ENCODE results near the gene ZBTB7C.

ZBTB7C gene

GRCh38 chr18:48321121-48321520 lies 88.1 kb downstream of the ZBTB7C start:
- DNase-seq, result no peak

DNA sequence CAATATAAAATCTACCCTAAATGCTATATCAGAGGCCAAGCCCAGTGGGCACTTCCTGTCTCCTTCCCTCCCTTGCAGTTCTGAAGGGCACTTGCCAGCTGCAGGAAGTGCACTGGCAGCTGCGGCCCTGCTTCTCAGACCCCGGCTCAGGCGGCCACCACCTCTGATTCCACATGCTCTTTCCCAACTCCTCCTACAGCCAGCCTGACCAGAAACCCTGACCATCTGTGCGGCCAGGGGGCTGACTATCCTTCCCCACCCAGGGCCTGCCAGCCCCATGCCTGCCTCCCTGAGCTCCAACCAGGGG lies 88.6 kb downstream of the ZBTB7C start:
- DNase-seq, result no peak

DNA sequence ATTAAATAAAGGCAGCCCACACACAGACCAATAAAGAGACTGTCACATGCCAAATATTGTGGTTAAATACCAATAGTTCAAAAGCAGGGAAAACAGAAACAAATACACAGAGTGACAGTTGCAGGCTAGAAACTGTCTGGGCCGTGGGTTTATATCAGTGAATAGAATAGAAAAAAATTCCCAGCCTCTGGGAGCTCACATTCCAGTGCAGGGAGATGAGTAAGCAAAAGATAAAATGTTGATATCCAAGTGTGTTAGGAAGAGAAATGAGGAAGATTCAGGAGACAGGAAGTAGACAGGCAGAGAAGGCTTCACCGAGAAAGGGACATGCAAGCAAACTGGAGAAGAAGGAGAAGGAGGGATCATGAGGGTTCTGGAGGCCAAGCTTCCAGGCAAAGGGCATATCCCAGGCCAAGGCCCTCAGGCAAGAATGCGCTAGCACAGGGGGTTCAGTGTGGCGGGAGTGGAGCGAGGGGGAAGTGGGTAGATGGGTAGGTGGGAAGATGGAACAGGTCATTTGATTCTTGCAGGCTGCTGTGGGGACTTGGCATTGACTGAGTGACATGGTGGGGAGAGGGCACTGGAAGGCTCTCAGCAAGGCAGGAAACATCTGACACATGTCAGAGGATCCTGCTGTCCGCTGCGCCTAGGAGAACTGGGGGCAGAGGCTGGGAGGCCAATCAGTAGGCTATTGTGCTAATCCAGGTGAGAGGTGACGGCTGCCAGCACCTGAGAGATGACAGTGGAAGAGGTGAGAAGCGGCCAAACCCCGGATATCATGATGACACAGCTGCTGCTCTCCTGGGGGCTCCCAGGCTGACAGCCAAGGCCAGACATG lies 89.2 kb downstream of the ZBTB7C start:
- peak; percentile 80 for DNase-seq

GRCh38 chr18:48318436-48318835 lies 90.7 kb downstream of the ZBTB7C start:
- no peak for DNase-seq

DNA sequence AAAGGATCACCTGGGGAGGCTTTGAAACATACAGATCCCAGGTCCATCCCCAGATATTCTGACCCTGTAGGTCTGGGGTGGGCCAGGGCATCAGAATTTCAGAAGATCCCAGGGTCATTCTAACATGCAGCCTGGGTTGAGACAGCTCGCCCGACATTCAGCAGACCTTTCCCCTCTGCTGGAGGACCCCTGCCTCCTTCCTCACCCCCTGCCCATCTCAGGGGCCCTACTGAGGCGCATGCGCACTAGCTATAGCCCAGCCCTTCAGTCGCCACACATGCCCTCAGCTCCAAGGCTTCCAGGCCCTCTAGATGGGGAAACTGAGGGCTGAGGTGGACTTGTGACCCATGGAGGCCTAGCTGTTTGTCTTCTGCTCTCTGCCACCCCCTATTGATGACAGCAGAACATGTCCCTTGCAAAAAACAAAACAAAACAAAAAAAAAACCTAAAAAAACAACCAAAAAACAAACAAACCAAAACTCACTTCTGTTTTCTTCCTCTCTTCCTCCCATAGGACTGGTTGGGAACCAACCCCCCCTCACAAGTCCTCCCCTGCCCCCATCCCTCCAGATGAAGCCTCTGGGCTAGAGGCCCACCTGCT lies 91.3 kb downstream of the ZBTB7C start:
- no peak for DNase-seq

- DNase-seq, result no peak
Measured at GRCh38 chr18:48316177-48316576, 93.0 kb downstream of the ZBTB7C start.

- DNase-seq, result peak; percentile 80
Measured at GRCh38 chr18:48314690-48315089, 94.5 kb downstream of the ZBTB7C start.

GRCh38 chr18:48313792-48314191 lies 95.4 kb downstream of the ZBTB7C start:
- peak; percentile 67 for DNase-seq

DNA sequence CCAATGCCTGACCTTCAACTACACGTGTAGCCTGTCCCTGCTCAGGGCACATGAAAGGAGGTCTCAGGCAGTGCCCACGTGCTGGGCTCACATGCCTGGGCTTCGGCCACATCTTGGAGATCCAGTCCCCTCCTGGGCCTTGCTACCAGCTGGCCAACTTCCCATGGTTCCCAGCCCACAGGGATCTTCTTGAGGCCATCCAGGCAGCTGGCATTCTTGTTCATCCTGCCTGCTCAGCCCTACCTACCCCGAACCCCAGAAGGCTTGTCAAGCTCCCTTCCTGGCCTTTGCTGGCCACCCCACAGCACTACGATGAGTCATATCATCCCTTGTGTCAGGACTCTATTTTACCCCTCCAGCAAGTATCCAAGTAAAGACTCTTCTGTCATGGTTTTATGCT lies 97.1 kb downstream of the ZBTB7C start:
- DNase-seq, result no peak

DNA sequence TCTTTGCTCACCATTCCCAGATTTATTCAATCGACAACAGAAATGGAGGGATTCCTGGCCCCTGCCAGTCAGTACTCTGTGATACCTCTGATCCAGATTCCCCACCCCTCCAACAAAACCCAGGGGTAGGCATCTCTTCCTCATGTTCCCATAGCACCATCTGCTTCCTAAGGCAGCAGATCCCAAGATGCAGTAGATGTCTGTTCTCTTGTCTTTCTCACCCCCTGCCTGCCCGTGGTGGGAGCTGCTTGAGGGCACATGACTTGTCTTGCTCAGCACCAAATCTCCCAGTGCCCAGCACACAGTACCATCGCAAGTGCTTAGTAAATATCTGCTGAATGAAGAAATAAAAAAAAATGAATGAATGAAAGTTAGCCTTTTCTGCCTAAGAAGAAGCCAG lies 98.2 kb downstream of the ZBTB7C start:
- DNase-seq, result no peak

GRCh38 chr18:48310353-48310752 lies 98.8 kb downstream of the ZBTB7C start:
- DNase-seq, result no peak

DNA sequence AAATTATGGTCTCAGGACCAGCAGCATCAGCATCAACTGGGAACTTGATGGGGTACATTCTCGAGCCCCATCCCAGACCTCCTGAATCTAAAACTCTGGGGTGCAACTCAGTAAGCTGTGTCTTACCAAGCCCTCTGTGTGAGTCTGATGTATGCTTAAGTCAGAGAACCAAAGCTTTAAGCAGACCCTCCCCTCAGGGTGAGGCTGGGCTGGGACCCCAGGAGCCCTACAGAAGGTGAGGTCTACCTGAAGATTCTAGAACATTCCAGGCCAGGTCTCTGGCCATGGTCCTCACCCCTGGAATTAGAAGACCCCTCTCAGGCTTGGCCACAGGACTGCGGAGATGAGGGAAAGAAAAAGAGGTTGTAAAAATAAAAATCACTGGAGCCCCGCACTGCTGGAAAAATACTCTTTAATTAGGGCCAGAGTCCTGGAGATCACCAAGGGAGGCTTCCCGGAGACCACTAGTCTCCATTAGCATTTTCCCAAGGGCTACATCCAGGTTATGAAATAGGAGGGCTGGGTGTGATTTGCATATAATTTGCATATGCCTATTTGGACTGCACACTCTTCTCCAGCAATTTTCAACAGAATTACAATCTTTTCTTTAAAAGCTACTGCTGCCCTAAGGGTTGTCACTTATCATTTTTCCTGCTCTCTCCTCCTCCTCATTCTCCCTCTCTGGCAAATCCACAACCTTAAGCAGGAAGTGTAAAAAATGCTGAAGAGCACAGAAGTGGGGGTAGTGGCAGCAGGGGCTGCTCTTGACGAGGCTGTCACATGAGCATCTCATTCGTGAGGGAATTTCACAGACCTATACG lies 100.2 kb downstream of the ZBTB7C start:
- peak; percentile 22 for DNase-seq

DNA sequence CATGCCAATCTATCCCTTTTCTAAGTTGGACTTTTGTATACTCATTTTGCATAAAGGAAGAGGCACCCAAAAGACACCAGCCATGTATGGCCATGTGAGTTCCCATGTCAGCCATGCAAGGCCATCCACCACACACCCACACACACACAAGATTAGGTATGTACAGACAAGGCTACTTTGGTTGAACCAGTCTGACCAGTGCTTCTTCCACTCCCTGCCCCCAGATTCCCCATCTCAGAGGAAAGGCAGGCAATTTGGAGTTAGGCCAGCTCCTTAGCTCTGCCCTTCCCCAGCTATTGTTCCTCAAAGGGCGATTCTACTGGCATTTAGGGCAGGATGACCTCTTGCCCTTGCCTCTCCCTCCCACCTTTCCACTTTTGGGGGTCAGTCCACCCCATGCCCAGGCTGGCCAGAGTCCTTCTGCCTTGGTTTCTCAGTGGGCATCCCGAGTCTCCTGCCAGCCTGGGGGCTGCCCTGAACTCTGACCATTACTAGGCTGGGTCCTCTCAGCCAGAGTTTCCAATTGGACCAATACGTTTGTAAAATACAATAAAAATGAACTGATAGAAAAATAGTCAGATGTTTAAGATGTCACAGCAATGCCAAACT lies 101.1 kb downstream of the ZBTB7C start:
- DNase-seq, result no peak

GRCh38 chr18:48306838-48307237 lies 102.3 kb downstream of the ZBTB7C start:
- no peak for DNase-seq

- no peak for DNase-seq
Measured at GRCh38 chr18:48304906-48305693, 104.1 kb downstream of the ZBTB7C start.

- no peak for DNase-seq
Measured at GRCh38 chr18:48303883-48304282, 105.3 kb downstream of the ZBTB7C start.

GRCh38 chr18:48302736-48303135 lies 106.4 kb downstream of the ZBTB7C start:
- no peak for DNase-seq

GRCh38 chr18:48300463-48300961 lies 108.7 kb downstream of the ZBTB7C start:
- DNase-seq, result no peak

DNA sequence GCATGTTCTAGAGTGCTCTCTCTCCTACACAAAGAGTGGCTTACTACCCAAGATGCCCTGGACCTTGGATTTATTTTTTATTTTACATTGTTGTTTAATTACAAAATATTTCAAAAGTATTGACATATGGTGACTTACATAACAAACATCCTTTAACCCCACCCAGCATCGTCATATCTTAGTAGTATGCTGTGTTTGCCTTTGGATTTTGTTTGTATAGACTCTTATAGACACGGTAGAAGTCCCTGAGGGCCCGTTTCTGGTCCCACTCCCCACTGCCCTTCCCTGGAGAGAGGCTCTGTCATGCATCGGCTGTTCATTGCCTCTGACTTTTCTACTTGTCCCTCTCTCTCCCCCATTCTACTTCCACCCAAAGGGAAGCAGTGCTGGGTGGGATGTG lies 112.0 kb downstream of the ZBTB7C start:
- no peak for DNase-seq

DNA sequence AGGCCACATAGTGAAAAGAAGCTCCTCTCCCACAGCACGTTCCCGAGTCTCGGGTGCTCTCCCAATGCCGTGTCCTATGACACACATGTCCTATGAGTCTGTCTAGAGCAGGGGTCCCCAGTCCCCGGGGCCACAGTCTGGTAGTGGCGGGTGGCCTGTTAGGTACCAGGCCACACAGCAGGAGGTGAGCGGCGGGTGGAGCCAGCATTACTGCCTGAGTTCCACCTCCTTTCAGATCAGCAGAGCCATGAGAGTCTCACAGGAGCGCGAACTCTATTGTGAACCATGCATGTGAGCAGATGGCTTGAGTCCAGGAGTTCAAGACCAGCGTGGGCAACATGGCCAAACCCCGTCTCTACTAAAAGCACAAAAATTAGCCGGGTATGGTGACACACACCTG lies 112.6 kb downstream of the ZBTB7C start:
- DNase-seq, result no peak

DNA sequence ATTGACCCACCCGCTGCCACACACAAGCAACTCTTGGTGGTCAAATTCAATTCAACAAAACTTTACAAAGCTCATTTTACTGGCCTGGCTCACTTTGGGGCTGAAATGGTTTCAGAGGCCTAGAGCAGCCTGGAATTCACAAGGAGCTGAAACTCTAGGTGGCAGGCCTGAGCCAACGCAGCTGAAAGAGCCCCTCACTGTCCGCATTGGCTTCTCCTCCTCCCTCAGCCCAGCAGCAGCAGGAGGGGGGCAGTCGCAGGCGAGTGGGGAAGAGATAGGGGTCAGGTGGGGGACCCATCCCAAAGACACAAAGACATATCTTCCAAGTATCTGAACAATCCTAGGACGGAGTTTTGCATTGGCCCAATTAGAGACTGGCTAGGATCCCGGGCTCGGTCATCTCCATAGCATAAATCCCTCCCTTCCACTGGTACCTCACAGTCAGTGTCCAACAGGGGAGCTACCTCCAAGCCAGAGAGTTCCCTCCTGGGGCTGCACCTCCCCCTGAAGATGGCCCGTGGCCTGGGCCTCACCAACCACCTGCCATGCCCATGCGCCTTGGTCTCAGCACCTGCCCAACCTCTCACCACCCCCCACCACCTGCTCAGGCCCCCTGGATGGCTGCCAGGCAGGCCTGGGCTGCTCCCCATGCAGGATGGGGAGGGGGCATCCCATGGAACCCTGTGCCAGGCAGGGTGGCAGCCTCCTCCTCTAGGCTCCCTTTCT lies 113.4 kb downstream of the ZBTB7C start:
- peak; percentile 50 for DNase-seq
